Breast epithelium (tissue), 3 donors: ENCODE data around the gene NUBPL.

Experiments used
- POLR2A ChIP-seq: fragments of 450-650 bp; IDR thresholded peaks from one replicate; pipeline ENCODE4 v1.6.1; 2016; ENCODE audit warnings: antibody characterized with exemption, mild to moderate bottlenecking, moderate library complexity
- POLR2AphosphoS5 ChIP-seq, 3 donors: sonication (generic); formaldehyde crosslinking; IDR thresholded peaks; one replicate each; pipeline ENCODE4 v1.6.1; 2017; ENCODE audit warnings: antibody characterized with exemption in 3 of 3
- TF ChIP-seq, protein P1 (sequence below), 3 donors: fragments of 450-650 bp; IDR thresholded peaks; one replicate each; pipeline ENCODE4 v1.5.1; 2016 to 2017; ENCODE audit warnings: antibody characterized with exemption in 3 of 3, mild to moderate bottlenecking in 3 of 3, moderate library complexity in 3 of 3

GRCh38 chr14:31895646-31896045 lies 334.4 kb downstream of the NUBPL start:
- no peak for TF ChIP-seq POLR2AphosphoS5 (IDR thresholded peaks at IDR 0.05)
- TF ChIP-seq, protein P1, sequence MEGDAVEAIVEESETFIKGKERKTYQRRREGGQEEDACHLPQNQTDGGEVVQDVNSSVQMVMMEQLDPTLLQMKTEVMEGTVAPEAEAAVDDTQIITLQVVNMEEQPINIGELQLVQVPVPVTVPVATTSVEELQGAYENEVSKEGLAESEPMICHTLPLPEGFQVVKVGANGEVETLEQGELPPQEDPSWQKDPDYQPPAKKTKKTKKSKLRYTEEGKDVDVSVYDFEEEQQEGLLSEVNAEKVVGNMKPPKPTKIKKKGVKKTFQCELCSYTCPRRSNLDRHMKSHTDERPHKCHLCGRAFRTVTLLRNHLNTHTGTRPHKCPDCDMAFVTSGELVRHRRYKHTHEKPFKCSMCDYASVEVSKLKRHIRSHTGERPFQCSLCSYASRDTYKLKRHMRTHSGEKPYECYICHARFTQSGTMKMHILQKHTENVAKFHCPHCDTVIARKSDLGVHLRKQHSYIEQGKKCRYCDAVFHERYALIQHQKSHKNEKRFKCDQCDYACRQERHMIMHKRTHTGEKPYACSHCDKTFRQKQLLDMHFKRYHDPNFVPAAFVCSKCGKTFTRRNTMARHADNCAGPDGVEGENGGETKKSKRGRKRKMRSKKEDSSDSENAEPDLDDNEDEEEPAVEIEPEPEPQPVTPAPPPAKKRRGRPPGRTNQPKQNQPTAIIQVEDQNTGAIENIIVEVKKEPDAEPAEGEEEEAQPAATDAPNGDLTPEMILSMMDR (IDR thresholded peaks at IDR 0.05): no peak
- no peak for TF ChIP-seq POLR2A
